ENCODE measurements around the gene OR1A2. TPM values are rescaled to one million over a fixed set of nuclear protein-coding genes. Genes with fewer than 3 reads are reported as not detected.

The OR1A2 gene
- total and polyA plus RNA-seq, 12 donors = not detected

Other genes with a start within 250 kb of the OR1A2 start
- gene OR1D5, start 133.9 kb upstream of the OR1A2 start, total RNA-seq = not detected
- not detected for gene OR1D5, start 133.9 kb upstream of the OR1A2 start, polyA plus RNA-seq
- gene OR1D2, start 93.1 kb upstream of the OR1A2 start, total RNA-seq = not detected
- gene OR1D2, start 93.1 kb upstream of the OR1A2 start, polyA plus RNA-seq = not detected
- gene OR1G1, start 70.0 kb upstream of the OR1A2 start, total RNA-seq = not detected
- gene OR1G1, start 70.0 kb upstream of the OR1A2 start, polyA plus RNA-seq = not detected
- not detected for gene OR1A1, start 10.1 kb downstream of the OR1A2 start, total RNA-seq
- not detected for gene OR1A1, start 10.1 kb downstream of the OR1A2 start, polyA plus RNA-seq
- gene OR3A1, start 100.8 kb downstream of the OR1A2 start, total RNA-seq = not detected
- not detected for gene OR3A1, start 100.8 kb downstream of the OR1A2 start, polyA plus RNA-seq
- 1 to 10 TPM in 1 of 10 donors, under 1 TPM in 2, not detected in 7; 0.13 to 2.3 (median 0.28) TPM for gene OR3A2, start 188.8 kb downstream of the OR1A2 start, total RNA-seq
- not detected for gene OR3A2, start 188.8 kb downstream of the OR1A2 start, polyA plus RNA-seq
- under 1 TPM in 1 of 10 donors, not detected in 9; 0.32 TPM for gene OR1E1, start 200.9 kb downstream of the OR1A2 start, total RNA-seq
- gene OR1E1, start 200.9 kb downstream of the OR1A2 start, polyA plus RNA-seq = not detected
- not detected for gene OR3A3, start 213.9 kb downstream of the OR1A2 start, total RNA-seq
- gene OR3A3, start 213.9 kb downstream of the OR1A2 start, polyA plus RNA-seq = not detected
- under 1 TPM in 1 of 10 donors, not detected in 9; 0.43 TPM for gene OR1E2, start 236.3 kb downstream of the OR1A2 start, total RNA-seq
- not detected for gene OR1E2, start 236.3 kb downstream of the OR1A2 start, polyA plus RNA-seq